ENCODE data around the gene TMEM163.
"Not testable (repeated sequence)": the region's sequence is repeated elsewhere in the genome, so short reads cannot be mapped to it uniquely, and the experiment has no call there.

TMEM163 gene

GRCh38 chr2:134642938-134643337 is 75.9 kb downstream of the TMEM163 start:
- DNase-seq: no peak
- Mint-ChIP-seq H3K4me1 (ENCODE audit: low read depth) (peaks cover 3% of the 10 kb centered on the region), H3K27ac (no peak overlapping the region), H3K4me3 (no peak overlapping the region), H3K36me3 (ENCODE audit: low read depth) (no peaks in the 10 kb centered on the region), H3K27me3 (peaks cover 5% of the 10 kb centered on the region), H3K9me3 (no peaks in the 10 kb centered on the region)

- Mint-ChIP-seq H3K27ac (no peak overlapping the region), H3K9me3 (no peaks in the 10 kb centered on the region)
Observed at GRCh38 chr2:134640494-134640893, 78.3 kb downstream of the TMEM163 start.

GRCh38 chr2:134639265-134639664 is 79.5 kb downstream of the TMEM163 start:
- no peak overlapping the region for H3K4me3 Mint-ChIP-seq
- H3K27me3 Mint-ChIP-seq: peaks cover 13% of the 10 kb centered on the region
- H3K36me3 Mint-ChIP-seq (ENCODE audit: low read depth): no peaks in the 10 kb centered on the region
- H3K9me3 Mint-ChIP-seq: no peaks in the 10 kb centered on the region
- H3K27ac Mint-ChIP-seq: no peak overlapping the region
- no peak for DNase-seq
- peaks cover 5% of the 10 kb centered on the region for H3K4me1 Mint-ChIP-seq (ENCODE audit: low read depth)

More at GRCh38 chr2:134640494-134640893, 78.3 kb downstream of the TMEM163 start:
- Mint-ChIP-seq H3K27me3 (peaks cover 11% of the 10 kb centered on the region), H3K36me3 (ENCODE audit: low read depth) (no peaks in the 10 kb centered on the region), H3K4me1 (ENCODE audit: low read depth) (peaks cover 5% of the 10 kb centered on the region), H3K4me3 (no peak overlapping the region)
- DNase-seq: no peak

- no peak overlapping the region for H3K4me3 Mint-ChIP-seq
- H3K36me3 Mint-ChIP-seq (ENCODE audit: low read depth): no peaks in the 10 kb centered on the region
- peaks cover 13% of the 10 kb centered on the region for H3K27me3 Mint-ChIP-seq
- peaks cover 5% of the 10 kb centered on the region for H3K4me1 Mint-ChIP-seq (ENCODE audit: low read depth)
- no peaks in the 10 kb centered on the region for H3K9me3 Mint-ChIP-seq
- no peak overlapping the region for H3K27ac Mint-ChIP-seq
- no peak for DNase-seq
Observed at GRCh38 chr2:134636714-134637113, 82.1 kb downstream of the TMEM163 start.

GRCh38 chr2:134634054-134634753 is 84.6 kb downstream of the TMEM163 start:
- H3K36me3 Mint-ChIP-seq (ENCODE audit: low read depth): no peaks in the 10 kb centered on the region
- no peak for DNase-seq
- peaks cover 13% of the 10 kb centered on the region for H3K27me3 Mint-ChIP-seq
- H3K27ac Mint-ChIP-seq: no peak overlapping the region
- no peak overlapping the region for H3K4me3 Mint-ChIP-seq
- H3K9me3 Mint-ChIP-seq: no peaks in the 10 kb centered on the region
- peaks cover 5% of the 10 kb centered on the region for H3K4me1 Mint-ChIP-seq (ENCODE audit: low read depth)

- Mint-ChIP-seq H3K27me3 (peaks cover 3% of the 10 kb centered on the region), H3K9me3 (no peaks in the 10 kb centered on the region), H3K4me1 (ENCODE audit: low read depth) (peaks cover 3% of the 10 kb centered on the region), H3K36me3 (ENCODE audit: low read depth) (no peaks in the 10 kb centered on the region), H3K4me3 (no peak overlapping the region), H3K27ac (no peak overlapping the region)
- no peak for DNase-seq
Observed at GRCh38 chr2:134630504-134631159, 88.2 kb downstream of the TMEM163 start.

GRCh38 chr2:134628453-134628852 is 90.3 kb downstream of the TMEM163 start:
- no peak for DNase-seq
- Mint-ChIP-seq H3K4me3 (no peak overlapping the region), H3K9me3 (no peaks in the 10 kb centered on the region), H3K27ac (no peak overlapping the region), H3K4me1 (ENCODE audit: low read depth) (peaks cover 9% of the 10 kb centered on the region), H3K27me3 (no peaks in the 10 kb centered on the region), H3K36me3 (ENCODE audit: low read depth) (no peaks in the 10 kb centered on the region)

GRCh38 chr2:134626781-134627180 is 92.0 kb downstream of the TMEM163 start:
- Mint-ChIP-seq H3K9me3 (no peaks in the 10 kb centered on the region), H3K27me3 (no peaks in the 10 kb centered on the region), H3K27ac (no peak overlapping the region), H3K4me3 (no peak overlapping the region), H3K4me1 (ENCODE audit: low read depth) (peaks cover 17% of the 10 kb centered on the region), H3K36me3 (ENCODE audit: low read depth) (no peaks in the 10 kb centered on the region)
- DNase-seq: no peak

- H3K27ac Mint-ChIP-seq: no peak overlapping the region
- no peaks in the 10 kb centered on the region for H3K36me3 Mint-ChIP-seq (ENCODE audit: low read depth)
- H3K27me3 Mint-ChIP-seq: no peaks in the 10 kb centered on the region
- H3K9me3 Mint-ChIP-seq: peaks cover 2% of the 10 kb centered on the region
- peaks cover 17% of the 10 kb centered on the region for H3K4me1 Mint-ChIP-seq (ENCODE audit: low read depth)
- H3K4me3 Mint-ChIP-seq: no peak overlapping the region
- DNase-seq: no peak
Observed at GRCh38 chr2:134625311-134625710, 93.5 kb downstream of the TMEM163 start.

- Mint-ChIP-seq H3K36me3 (ENCODE audit: low read depth) (no peaks in the 10 kb centered on the region), H3K27me3 (no peaks in the 10 kb centered on the region), H3K4me3 (no peak overlapping the region), H3K27ac (no peak overlapping the region), H3K4me1 (ENCODE audit: low read depth) (peaks cover 17% of the 10 kb centered on the region), H3K9me3 (peaks cover 11% of the 10 kb centered on the region)
- no peak for DNase-seq
Observed at GRCh38 chr2:134623796-134624195, 95.0 kb downstream of the TMEM163 start.

- peaks cover 12% of the 10 kb centered on the region for H3K9me3 Mint-ChIP-seq
- H3K4me1 Mint-ChIP-seq (ENCODE audit: low read depth): peaks cover 17% of the 10 kb centered on the region
- H3K27me3 Mint-ChIP-seq: no peaks in the 10 kb centered on the region
- no peak overlapping the region for H3K4me3 Mint-ChIP-seq
- DNase-seq: no peak
- H3K36me3 Mint-ChIP-seq (ENCODE audit: low read depth): no peaks in the 10 kb centered on the region
- H3K27ac Mint-ChIP-seq: no peak overlapping the region
Observed at GRCh38 chr2:134623046-134623445, 95.8 kb downstream of the TMEM163 start.

- H3K27me3 Mint-ChIP-seq: no peaks in the 10 kb centered on the region
- H3K4me3 Mint-ChIP-seq: no peak overlapping the region
- H3K36me3 Mint-ChIP-seq (ENCODE audit: low read depth): no peaks in the 10 kb centered on the region
- DNase-seq: no peak
- H3K9me3 Mint-ChIP-seq: peaks cover 12% of the 10 kb centered on the region
- peaks cover 17% of the 10 kb centered on the region for H3K4me1 Mint-ChIP-seq (ENCODE audit: low read depth)
- H3K27ac Mint-ChIP-seq: no peak overlapping the region
Observed at GRCh38 chr2:134621939-134622705, 96.7 kb downstream of the TMEM163 start.

GRCh38 chr2:134619250-134619649 is 99.5 kb downstream of the TMEM163 start:
- Mint-ChIP-seq H3K27me3 (no peaks in the 10 kb centered on the region), H3K36me3 (ENCODE audit: low read depth) (no peaks in the 10 kb centered on the region), H3K4me3 (no peak overlapping the region), H3K27ac (no peak overlapping the region), H3K9me3 (peaks cover 12% of the 10 kb centered on the region), H3K4me1 (ENCODE audit: low read depth) (peaks cover 16% of the 10 kb centered on the region)
- DNase-seq: no peak

GRCh38 chr2:134615480-134615879 is 103.3 kb downstream of the TMEM163 start:
- not testable (repeated sequence) for H3K4me3 Mint-ChIP-seq; H3K27me3 Mint-ChIP-seq; H3K36me3 Mint-ChIP-seq (ENCODE audit: low read depth); H3K4me1 Mint-ChIP-seq (ENCODE audit: low read depth); DNase-seq; H3K27ac Mint-ChIP-seq
- H3K9me3 Mint-ChIP-seq: peaks cover 30% of the 10 kb centered on the region

- DNase-seq: no peak
- Mint-ChIP-seq H3K9me3 (peaks cover 20% of the 10 kb centered on the region), H3K4me1 (ENCODE audit: low read depth) (no peaks in the 10 kb centered on the region), H3K4me3 (no peak overlapping the region), H3K27me3 (peaks cover 3% of the 10 kb centered on the region), H3K36me3 (ENCODE audit: low read depth) (peaks cover 2% of the 10 kb centered on the region), H3K27ac (no peak overlapping the region)
Observed at GRCh38 chr2:134611316-134611715, 107.5 kb downstream of the TMEM163 start.

Data from activated T-cell treated with anti-CD3 and anti-CD28 coated beads, Interleukin-2, amount 50 U/mL, for 24 hours (primary cell).